ENCODE data around the gene ZNF391. TPM values are rescaled to one million over a fixed set of nuclear protein-coding genes. Genes with fewer than 3 reads are reported as not detected.

The ZNF391 gene
- total RNA-seq, 1 donor from 2014 or later: 7.2 TPM

GRCh38 chr6:27358786-27359185, 29.8 kb upstream of the ZNF391 start:
- Histone ChIP-seq H3K27me3 (ENCODE audit: insufficient read depth, low read length) (no peaks in the 10 kb centered on the region), H3K4me3 (ENCODE audit: insufficient read depth, low read depth, low read length) (no peak overlapping the region), H3K4me2 (ENCODE audit: low read length) (no peak overlapping the region), H3K36me3 (ENCODE audit: insufficient read depth, low read length) (no peaks in the 10 kb centered on the region), H3K9ac (ENCODE audit: low read length) (no peak overlapping the region), H3K9me3 (ENCODE audit: insufficient read depth, low read depth, low read length) (peaks cover 9% of the 10 kb centered on the region), H3K27ac (ENCODE audit: low read depth, low read length) (no peak overlapping the region), H2AFZ (ENCODE audit: low read depth, low read length) (no peak overlapping the region), H3K79me2 (ENCODE audit: insufficient read depth, low read length) (no peaks in the 10 kb centered on the region), H4K20me1 (ENCODE audit: insufficient read depth, low read length) (no peaks in the 10 kb centered on the region), H3K4me1 (ENCODE audit: insufficient read depth, low read length) (no peaks in the 10 kb centered on the region)
- H3K4me3 Mint-ChIP-seq (ENCODE audit: unreplicated experiment): no peak overlapping the region
- H3K36me3 Mint-ChIP-seq (ENCODE audit: low read depth, unreplicated experiment): peaks cover 11% of the 10 kb centered on the region
- TF ChIP-seq CTCF (IDR thresholded peaks at IDR 0.05; ENCODE audit: insufficient read depth, low read depth, low read length): no peak
- TF ChIP-seq EZH2 (IDR thresholded peaks at IDR 0.05; ENCODE audit: insufficient read depth, low read length): no peak
- H3K9me3 Mint-ChIP-seq (ENCODE audit: unreplicated experiment): peaks cover 43% of the 10 kb centered on the region
- FAIRE-seq (no peak), DNase-seq (ENCODE audit: low read depth) (no peak)
- H3K27me3 Mint-ChIP-seq (ENCODE audit: low read depth, unreplicated experiment): no peaks in the 10 kb centered on the region
- H3K4me1 Mint-ChIP-seq (ENCODE audit: low read depth, unreplicated experiment): no peaks in the 10 kb centered on the region
- H3K27ac Mint-ChIP-seq (ENCODE audit: unreplicated experiment): no peak overlapping the region

- FAIRE-seq (no peak), DNase-seq (ENCODE audit: low read depth) (no peak)
- no peak overlapping the region for H3K4me3 ChIP-seq (ENCODE audit: insufficient read depth, low read depth, low read length)
- peaks cover 9% of the 10 kb centered on the region for H3K9me3 ChIP-seq (ENCODE audit: insufficient read depth, low read depth, low read length)
- H3K27me3 ChIP-seq (ENCODE audit: insufficient read depth, low read length): no peaks in the 10 kb centered on the region
- Mint-ChIP-seq H3K4me1 (ENCODE audit: low read depth, unreplicated experiment) (no peaks in the 10 kb centered on the region), H3K36me3 (ENCODE audit: low read depth, unreplicated experiment) (peaks cover 11% of the 10 kb centered on the region), H3K9me3 (ENCODE audit: unreplicated experiment) (peaks cover 41% of the 10 kb centered on the region), H3K27me3 (ENCODE audit: low read depth, unreplicated experiment) (no peaks in the 10 kb centered on the region), H3K4me3 (ENCODE audit: unreplicated experiment) (no peak overlapping the region), H3K27ac (ENCODE audit: unreplicated experiment) (no peak overlapping the region)
- no peak overlapping the region for H2AFZ ChIP-seq (ENCODE audit: low read depth, low read length)
- no peaks in the 10 kb centered on the region for H3K79me2 ChIP-seq (ENCODE audit: insufficient read depth, low read length)
- H3K4me1 ChIP-seq (ENCODE audit: insufficient read depth, low read length): no peaks in the 10 kb centered on the region
- no peak overlapping the region for H3K27ac ChIP-seq (ENCODE audit: low read depth, low read length)
- H3K36me3 ChIP-seq (ENCODE audit: insufficient read depth, low read length): no peaks in the 10 kb centered on the region
- no peak overlapping the region for H3K9ac ChIP-seq (ENCODE audit: low read length)
- TF ChIP-seq CTCF (IDR thresholded peaks at IDR 0.05; ENCODE audit: insufficient read depth, low read depth, low read length) (no peak), EZH2 (IDR thresholded peaks at IDR 0.05; ENCODE audit: insufficient read depth, low read length) (no peak)
- H4K20me1 ChIP-seq (ENCODE audit: insufficient read depth, low read length): no peaks in the 10 kb centered on the region
- no peak overlapping the region for H3K4me2 ChIP-seq (ENCODE audit: low read length)
Observed at GRCh38 chr6:27359231-27359630, 29.3 kb upstream of the ZNF391 start.

GRCh38 chr6:27368202-27368601, 20.4 kb upstream of the ZNF391 start:
- Mint-ChIP-seq H3K4me1 (ENCODE audit: low read depth, unreplicated experiment) (no peaks in the 10 kb centered on the region), H3K4me3 (ENCODE audit: unreplicated experiment) (no peak overlapping the region), H3K36me3 (ENCODE audit: low read depth, unreplicated experiment) (peaks cover 3% of the 10 kb centered on the region), H3K27me3 (ENCODE audit: low read depth, unreplicated experiment) (no peaks in the 10 kb centered on the region), H3K9me3 (ENCODE audit: unreplicated experiment) (peaks cover 25% of the 10 kb centered on the region), H3K27ac (ENCODE audit: unreplicated experiment) (no peak overlapping the region)
- Histone ChIP-seq H3K27me3 (ENCODE audit: insufficient read depth, low read length) (no peaks in the 10 kb centered on the region), H3K4me3 (ENCODE audit: insufficient read depth, low read depth, low read length) (no peak overlapping the region), H3K27ac (ENCODE audit: low read depth, low read length) (no peak overlapping the region), H3K9ac (ENCODE audit: low read length) (no peak overlapping the region), H3K79me2 (ENCODE audit: insufficient read depth, low read length) (no peaks in the 10 kb centered on the region), H3K4me2 (ENCODE audit: low read length) (no peak overlapping the region), H2AFZ (ENCODE audit: low read depth, low read length) (no peak overlapping the region), H3K9me3 (ENCODE audit: insufficient read depth, low read depth, low read length) (peaks cover 3% of the 10 kb centered on the region), H3K36me3 (ENCODE audit: insufficient read depth, low read length) (no peaks in the 10 kb centered on the region), H3K4me1 (ENCODE audit: insufficient read depth, low read length) (no peaks in the 10 kb centered on the region), H4K20me1 (ENCODE audit: insufficient read depth, low read length) (no peaks in the 10 kb centered on the region)
- FAIRE-seq: no peak
- TF ChIP-seq EZH2 (IDR thresholded peaks at IDR 0.05; ENCODE audit: insufficient read depth, low read length): no peak
- TF ChIP-seq CTCF (IDR thresholded peaks at IDR 0.05; ENCODE audit: insufficient read depth, low read depth, low read length): no peak
- DNase-seq (ENCODE audit: low read depth): no peak

All from astrocyte (in vitro differentiated cells and primary cell).